Fibroblast of skin of scalp (primary cell): Measurements from ENCODE around the gene VARS2.
A peak's percentile ranks its signal among the peaks of the same experiment; 100 is the strongest.

Experiments
- DNase-seq: peaks from one replicate; pipeline ENCODE4 v3.0.0-alpha.2; 2013

Gene VARS2

DNA sequence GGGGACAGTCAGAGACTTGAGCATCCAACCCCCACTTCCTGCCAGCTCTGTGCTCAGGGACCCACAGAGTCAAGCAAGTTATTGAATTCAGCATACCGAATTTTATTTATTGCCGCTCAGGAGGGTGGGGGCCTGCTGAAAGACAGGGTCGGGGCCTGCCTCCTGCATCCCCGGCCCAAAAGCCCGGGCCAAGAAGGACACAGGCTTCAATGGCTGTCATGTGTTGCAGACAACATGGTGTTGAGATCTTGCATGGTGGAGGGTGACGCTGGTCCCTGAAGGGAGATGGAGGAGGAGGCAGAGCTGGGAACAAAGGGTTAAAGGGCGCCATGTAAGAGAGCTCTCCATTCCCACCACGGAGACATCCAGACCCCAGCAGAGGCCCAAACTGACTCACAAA, 17.2 kb downstream of the VARS2 start:
- no peak for DNase-seq

GRCh38 chr6:30931969-30932645, 18.1 kb downstream of the VARS2 start, which contains the start of gene SFTA2:
TSS of gene SFTA2 (minus strand) at chr6:30932170. CDS start at chr6:30932096, 74 bp downstream.
- no peak for DNase-seq

DNA sequence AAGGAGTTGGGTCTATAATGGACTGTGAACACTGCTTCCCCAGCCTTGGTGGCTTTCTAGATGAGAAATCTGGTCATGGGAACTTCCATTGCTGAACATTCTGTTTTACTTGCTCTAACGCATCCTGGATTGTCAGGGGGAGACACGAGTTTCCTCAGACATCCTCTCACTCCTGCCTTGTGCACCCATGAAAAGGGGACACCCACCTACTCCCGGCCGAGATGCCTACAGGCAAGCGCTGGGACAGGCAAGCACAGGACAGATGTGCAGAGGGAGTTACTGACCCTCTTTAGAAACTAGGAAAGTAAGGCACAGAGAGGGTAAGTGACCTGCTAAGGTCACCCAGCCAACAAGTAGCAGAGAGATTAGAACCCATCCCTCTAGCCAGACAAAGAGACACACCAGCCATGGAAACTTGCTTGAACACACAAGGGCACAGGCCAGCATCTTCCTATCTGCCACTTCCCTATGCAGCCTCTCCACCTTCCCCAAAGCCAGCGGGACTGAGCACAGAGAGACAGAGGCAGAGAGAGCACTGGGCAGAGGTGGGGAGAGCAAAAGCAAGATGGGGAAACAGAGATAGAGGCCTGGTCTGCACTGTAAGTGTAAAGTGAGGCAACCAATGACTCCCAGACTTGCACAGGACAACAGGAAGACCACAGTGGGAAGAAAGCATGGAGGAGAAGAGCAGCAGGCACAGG, 18.8 kb downstream of the VARS2 start:
- no peak for DNase-seq

- no peak for DNase-seq
Measured at GRCh38 chr6:30935018-30935417, 21.0 kb downstream of the VARS2 start.

GRCh38 chr6:30937265-30937664, 23.2 kb downstream of the VARS2 start:
- no peak for DNase-seq

GRCh38 chr6:30938730-30939129, 24.7 kb downstream of the VARS2 start:
- no peak for DNase-seq

DNA sequence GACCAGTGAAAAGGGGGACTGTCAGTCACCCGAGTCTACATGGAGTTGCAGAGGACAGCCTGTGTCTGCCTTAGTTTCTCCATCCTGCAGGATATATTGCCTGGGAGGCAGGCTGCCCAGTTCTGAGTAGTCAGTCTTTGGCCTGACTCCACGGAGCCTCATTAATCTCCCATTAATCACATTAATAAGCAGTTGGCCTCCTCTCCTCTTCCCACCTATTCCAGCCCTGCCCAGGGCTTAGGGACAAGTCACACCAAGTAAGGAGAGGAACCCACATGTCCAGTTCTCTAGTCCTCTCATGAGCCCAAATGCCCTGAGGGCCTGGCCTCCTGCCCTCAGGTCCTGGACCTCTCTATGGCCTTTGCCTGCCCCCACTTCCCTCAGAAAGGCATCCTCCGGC, 25.4 kb downstream of the VARS2 start:
- DNase-seq: no peak

DNA sequence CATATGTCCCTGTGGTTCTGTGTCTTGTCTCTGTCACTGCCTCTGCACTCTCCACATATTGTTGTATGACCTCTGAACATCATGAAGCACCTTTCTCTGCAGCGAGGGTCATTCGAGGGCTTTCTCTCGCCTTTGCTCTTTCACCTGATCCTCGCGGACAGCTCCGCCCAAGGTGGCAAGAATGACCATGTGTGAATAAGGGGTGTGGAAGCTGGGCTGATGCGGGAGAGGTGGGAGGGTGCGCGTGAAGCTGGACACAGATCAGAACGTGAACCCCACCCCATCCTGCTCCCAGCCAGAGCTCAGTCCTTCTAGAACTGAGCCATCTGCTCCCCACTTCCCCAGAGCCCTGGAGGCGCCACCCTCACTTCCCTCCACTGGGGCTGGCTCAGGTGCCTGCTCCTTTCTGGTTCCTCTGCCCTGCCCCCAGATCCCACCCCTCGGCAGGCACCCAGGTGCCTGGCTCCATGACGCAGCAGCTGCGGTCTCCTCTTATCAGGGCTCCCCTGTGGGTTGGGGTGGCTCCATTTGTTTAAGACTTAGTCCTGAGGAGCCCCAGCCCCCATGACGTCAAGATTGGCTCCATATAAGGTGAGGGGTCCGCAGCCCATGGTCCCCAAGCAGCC, 26.4 kb downstream of the VARS2 start, which contains the start of gene MUCL3:
TSS of gene MUCL3 (plus strand) at position 613 of the 626 bp plus-strand sequence. CDS start 27 bp downstream, outside the sequence.
- DNase-seq: no peak

DNA sequence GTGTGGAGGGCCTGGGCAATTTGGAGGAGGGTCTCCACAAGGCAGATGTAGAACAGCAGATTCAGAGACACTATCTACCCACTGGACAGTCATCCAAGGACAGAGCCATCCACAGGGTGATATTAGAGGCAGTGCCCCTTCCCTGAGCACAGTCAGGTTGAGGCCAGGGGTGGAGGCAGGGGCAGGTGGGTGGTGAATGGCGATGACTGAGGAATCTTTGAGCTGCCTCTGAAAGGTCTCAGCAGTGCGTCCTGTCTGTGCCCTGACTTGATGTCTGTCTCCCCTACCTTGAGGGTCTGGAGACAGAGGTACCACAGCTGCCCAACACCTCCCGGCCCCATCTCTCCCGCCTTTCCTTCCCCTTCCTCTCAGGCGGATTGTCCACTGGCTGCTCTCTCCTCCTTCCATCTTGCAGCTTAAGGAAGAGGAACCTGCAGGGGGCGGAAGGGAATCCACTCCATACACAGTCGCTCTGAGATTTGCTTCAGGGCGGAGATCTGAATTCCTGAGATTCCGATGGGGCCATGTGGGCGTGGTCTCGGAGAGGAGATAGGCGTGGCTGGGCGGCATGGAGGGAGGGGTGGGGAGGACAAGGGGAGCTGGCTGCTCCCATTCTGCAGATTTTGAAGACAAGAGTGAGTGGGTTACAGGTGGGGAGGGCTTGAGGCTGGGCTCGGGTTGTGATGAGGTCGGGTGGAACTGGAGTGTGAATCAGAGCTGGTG, 28.5 kb downstream of the VARS2 start:
- DNase-seq: peak; percentile 91

GRCh38 chr6:30944051-30944450, 30.0 kb downstream of the VARS2 start:
- no peak for DNase-seq

DNA sequence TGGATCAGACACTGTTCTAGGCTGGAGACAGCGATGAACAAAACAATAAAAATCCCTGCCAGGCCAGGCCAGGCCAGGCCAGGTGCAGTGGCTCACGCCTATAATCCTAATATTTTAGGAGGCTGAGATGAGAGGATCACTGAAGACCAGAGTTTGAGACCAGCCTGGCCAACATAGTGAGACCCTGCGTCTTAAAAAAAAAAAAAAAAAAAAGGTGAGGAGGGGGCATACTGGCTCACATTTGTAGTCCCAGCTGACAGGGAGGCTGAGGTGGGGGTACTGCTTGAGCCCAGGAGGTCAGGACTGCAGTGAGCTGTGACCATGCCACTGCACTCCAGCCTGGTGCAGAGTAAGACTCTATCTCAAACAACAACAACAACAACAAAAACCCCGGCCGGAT, 31.2 kb downstream of the VARS2 start:
- no peak for DNase-seq

GRCh38 chr6:30947231-30947630, 33.2 kb downstream of the VARS2 start:
- no peak for DNase-seq

GRCh38 chr6:30948811-30949210, 34.8 kb downstream of the VARS2 start:
- DNase-seq: no peak

GRCh38 chr6:30951907-30952469, 38.0 kb downstream of the VARS2 start:
- DNase-seq: no peak

DNA sequence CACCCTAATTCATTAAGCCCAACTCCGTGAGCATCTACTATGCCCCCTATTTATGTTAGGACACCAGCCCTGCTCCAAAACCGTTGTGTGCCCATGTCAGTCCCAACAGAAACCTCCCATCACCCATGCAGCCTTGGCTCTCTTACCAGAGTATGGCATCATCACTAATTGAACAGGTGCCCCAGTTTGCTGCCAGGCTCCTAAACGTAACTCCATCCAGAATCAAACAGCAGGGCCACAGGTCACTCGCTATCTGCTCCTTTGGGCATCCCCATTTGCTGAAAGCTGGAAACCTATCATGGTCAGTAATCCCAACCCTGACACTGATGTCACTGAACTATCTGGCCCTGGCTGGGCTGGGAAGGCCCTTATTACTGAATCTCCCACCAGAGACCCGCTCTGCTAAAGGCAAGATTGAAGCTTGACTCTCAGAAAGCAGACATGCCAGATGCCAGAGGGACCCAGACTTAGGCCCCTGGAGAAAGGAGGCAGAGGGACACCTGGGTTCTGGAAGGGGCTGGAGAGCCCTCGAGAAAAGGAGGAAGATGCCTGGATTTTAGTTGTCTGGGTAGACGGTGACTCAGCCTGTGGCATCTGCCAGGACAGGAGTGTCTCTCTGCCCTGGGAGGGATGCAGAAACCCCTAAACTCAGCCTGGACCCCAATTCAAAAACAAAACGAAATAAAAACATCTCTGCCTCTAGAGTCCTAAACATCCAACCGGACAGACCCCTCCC, 40.8 kb downstream of the VARS2 start:
- DNase-seq: no peak

DNA sequence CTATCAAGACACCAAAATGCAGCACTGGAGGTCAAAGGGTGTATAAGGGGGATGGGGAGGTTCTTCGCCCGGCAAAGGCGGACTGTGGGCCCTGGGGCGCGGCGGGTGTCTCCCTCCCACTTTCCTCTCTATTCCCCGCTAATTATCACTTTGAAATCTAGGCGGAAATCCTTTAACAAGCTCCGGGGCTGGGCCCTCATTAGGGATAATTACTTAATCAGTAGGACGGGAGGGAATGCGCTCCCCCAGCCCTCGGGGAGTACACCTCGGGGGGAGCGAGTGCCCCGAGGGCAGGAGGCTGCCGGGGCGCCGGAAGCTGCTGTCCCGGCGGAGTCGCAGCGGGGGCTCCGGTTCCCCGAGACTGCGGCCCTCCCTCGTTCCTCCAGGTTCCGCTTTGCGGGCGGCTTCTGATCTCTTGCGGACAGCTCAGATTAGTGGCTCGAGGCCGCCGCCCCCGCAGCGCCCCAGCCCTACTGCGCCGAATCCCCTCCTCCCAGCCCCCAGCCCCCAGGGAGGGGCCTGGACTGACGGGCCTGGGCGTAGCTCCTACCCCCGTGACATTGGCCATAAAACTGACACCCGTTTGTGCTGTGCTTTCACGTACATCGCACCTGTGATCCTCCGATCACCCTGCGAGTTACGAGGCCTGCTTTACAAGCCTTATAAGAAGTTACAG, 41.5 kb downstream of the VARS2 start:
- DNase-seq: peak; percentile 35

DNA sequence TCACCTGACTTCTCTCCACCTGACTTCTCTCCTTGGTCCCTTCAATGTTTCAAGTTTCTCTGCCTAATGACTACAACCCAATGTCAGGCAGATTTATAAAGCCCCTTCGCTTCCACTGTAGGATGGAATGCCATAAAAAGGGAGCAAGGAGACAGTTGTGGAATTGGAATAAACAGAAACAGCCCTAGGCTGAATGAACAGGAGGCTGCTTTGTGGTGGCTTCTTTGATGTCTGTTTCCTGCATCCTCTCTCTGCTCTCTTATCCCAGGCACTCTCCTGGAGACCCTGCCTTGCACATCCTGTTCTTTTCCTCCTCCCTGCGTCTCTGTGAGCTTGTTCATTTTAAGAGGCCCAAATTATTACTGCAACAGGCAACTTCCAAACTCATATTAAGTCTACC, 43.7 kb downstream of the VARS2 start:
- DNase-seq: no peak

- no peak for DNase-seq
Measured at GRCh38 chr6:30960907-30961673, 47.1 kb downstream of the VARS2 start.

DNA sequence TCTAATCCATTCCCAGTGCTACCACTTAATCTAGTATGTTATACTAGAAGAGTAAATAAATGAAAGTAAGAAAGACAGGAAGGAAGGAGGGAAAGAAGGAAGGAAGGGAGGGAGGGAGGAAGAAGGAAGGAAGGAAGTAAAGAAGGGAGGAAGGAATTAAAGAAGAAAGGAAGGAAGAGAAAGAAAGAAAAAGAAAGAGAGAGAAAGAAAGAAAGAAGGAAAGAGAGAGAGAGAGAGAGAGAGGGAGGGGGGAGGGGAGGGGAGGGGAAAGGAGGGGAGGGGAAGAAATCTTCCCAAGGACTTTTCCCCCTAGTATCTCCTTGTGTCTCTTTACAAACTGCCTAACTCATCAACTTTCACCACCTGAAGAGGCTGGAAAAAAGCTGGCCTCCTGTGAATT, 48.7 kb downstream of the VARS2 start:
- DNase-seq: no peak

DNA sequence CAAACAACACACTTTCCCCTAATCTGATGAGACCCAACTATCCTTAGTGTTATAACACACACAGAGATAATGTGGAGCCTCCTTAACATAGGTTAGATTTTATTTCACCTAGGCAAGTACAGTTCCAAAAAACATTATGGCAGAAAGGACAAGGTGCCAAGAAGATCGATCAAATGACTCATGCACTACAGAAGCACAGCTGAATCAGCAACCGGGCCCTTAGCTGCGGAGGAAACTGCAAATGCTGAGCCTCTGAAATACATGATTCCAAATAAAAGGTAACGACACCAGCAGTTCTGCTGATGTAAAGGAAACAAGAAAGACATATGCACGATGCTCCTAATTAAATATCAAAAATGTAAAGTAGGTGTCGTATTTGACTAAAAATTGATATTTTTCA, 49.6 kb downstream of the VARS2 start:
- no peak for DNase-seq

GRCh38 chr6:30964075-30964474, 50.0 kb downstream of the VARS2 start:
- DNase-seq: no peak
